GM23248 (cell line): ENCODE results near the gene HOTAIR. TPM values are rescaled to one million over a fixed set of nuclear protein-coding genes. Genes with fewer than 3 reads are reported as not detected.

Source experiments
- DNase-seq: peaks from one replicate; pipeline ENCODE4 v3.0.0-alpha.2; 2015
- H2AFZ ChIP-seq: fragments of 200-600 bp; sonication (generic); 2 replicates; pipeline ENCODE4 v1.6.1; 2016; ENCODE audit warnings: antibody characterized with exemption
- H3F3A ChIP-seq: fragments of 200-600 bp; sonication (generic); 2 replicates; pipeline ENCODE4 v1.6.1; 2016; ENCODE audit warnings: mild to moderate bottlenecking, antibody characterized with exemption, mixed run types; ENCODE audit not compliant: insufficient read depth
- H3K27ac ChIP-seq: fragments of 200-600 bp; sonication (generic); 2 replicates; pipeline ENCODE4 v1.5.1; 2016; ENCODE audit warnings: mild to moderate bottlenecking
- H3K27me3 ChIP-seq: fragments of 200-600 bp; sonication (generic); replicated peaks from 2 replicates; pipeline ENCODE4 v1.6.1; 2016; ENCODE audit warnings: mild to moderate bottlenecking; ENCODE audit not compliant: insufficient read depth
- H3K36me3 ChIP-seq: fragments of 200-600 bp; sonication (generic); 2 replicates; pipeline ENCODE4 v1.6.1; 2016; ENCODE audit warnings: low read depth, mild to moderate bottlenecking
- H3K4me1 ChIP-seq: fragments of 200-600 bp; sonication (generic); 2 replicates; pipeline ENCODE4 v1.6.1; 2016; ENCODE audit warnings: mild to moderate bottlenecking; ENCODE audit not compliant: insufficient read depth
- H3K4me2 ChIP-seq: fragments of 200-600 bp; sonication (generic); one replicate; pipeline ENCODE4 v1.6.1; 2016; ENCODE audit warnings: mild to moderate bottlenecking; ENCODE audit not compliant: unreplicated experiment
- H3K4me3 ChIP-seq: fragments of 200-600 bp; sonication (generic); 2 replicates; pipeline ENCODE4 v1.5.1; 2016; ENCODE audit warnings: mild to moderate bottlenecking
- H3K79me2 ChIP-seq: fragments of 200-600 bp; sonication (generic); 2 replicates; pipeline ENCODE4 v1.6.1; 2016; ENCODE audit warnings: mild to moderate bottlenecking; ENCODE audit not compliant: insufficient read depth
- H3K9ac ChIP-seq: fragments of 200-600 bp; sonication (generic); 2 replicates; pipeline ENCODE4 v1.6.1; 2016; ENCODE audit warnings: mild to moderate bottlenecking
- H3K9me2 ChIP-seq: fragments of 200-600 bp; sonication (generic); 2 replicates; pipeline ENCODE4 v1.6.1; 2016; ENCODE audit warnings: mixed run types, mild to moderate bottlenecking, moderate library complexity; ENCODE audit not compliant: insufficient read depth
- H3K9me3 ChIP-seq: fragments of 200-600 bp; sonication (generic); one replicate; pipeline ENCODE4 v1.6.1; 2017; ENCODE audit warnings: low read depth
- H4K20me1 ChIP-seq: fragments of 200-600 bp; sonication (generic); 2 replicates; pipeline ENCODE4 v1.6.0; 2016; ENCODE audit not compliant: insufficient read depth
- EZH2 ChIP-seq: fragments of 200-600 bp; sonication (generic); IDR thresholded peaks from 2 replicates; pipeline ENCODE4 v1.6.1; 2018; ENCODE audit warnings: antibody characterized with exemption, mild to moderate bottlenecking; ENCODE audit not compliant: insufficient read depth, poor library complexity, severe bottlenecking
- EZH2phosphoT487 ChIP-seq: fragments of 200-600 bp; sonication (generic); IDR thresholded peaks from 2 replicates; pipeline ENCODE4 v1.6.1; 2018; ENCODE audit warnings: antibody characterized with exemption, moderate library complexity, mild to moderate bottlenecking, low read depth; ENCODE audit not compliant: insufficient read depth
- WGBS, 2 experiments: methylation state at CpG; one replicate each; pipeline ENCODE4 v1.1.6; 2015 to 2017; ENCODE audit warnings: low lambda C conversion rate in 2 of 2, low coverage in 1 of 2; ENCODE audit errors: missing lambda C conversion rate in 2 of 2; 5-methylcytosine and 5-hydroxymethylcytosine counted together
- in situ Hi-C: fragments of 300-500 bp; cut with MboI; formaldehyde crosslinking; loops from 2 replicates; pipeline ENCODE4 v1.15.0; 2020
- polyA plus RNA-seq: library from polyadenylated mRNA; unstranded; fragments of >200 nt; fragmentation: Nextera tagmentation; extraction: Ambion mirVana; gene quantifications from 2 replicates; pipeline ENCODE4 v1.2.1, GENCODE V29; 2016
- total RNA-seq: library from RNA; depleted of rRNA; stranded (reverse); fragments of >200 nt; shearing (Covaris generic); gene quantifications from 2 replicates; pipeline ENCODE4 v1.2.3, GENCODE V29; 2014

Gene HOTAIR
- total and polyA plus RNA-seq, 2 experiments from 2014 or later = not detected

DNA sequence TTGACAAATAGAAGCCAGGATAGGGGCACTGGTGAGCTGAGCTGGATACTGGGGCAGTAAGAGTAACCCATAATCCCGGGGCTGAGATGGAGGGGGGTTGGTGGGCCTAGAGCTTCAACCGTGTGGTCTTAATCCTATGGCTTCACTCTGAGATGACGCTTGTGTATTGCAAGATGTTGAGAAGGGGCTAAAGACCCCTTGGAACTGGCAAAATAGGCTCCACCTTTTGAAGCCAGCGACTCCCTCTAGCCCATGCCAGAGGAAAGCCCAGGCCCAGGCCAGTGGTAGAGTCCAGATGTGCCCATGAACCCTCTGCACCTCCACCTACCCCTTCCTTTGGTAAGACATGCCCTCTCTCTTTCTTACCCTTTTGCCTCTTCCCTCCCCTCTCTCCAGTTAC, 15.4 kb downstream of the HOTAIR start:
- TF ChIP-seq EZH2 (no peak), EZH2phosphoT487 (no peak)

DNA sequence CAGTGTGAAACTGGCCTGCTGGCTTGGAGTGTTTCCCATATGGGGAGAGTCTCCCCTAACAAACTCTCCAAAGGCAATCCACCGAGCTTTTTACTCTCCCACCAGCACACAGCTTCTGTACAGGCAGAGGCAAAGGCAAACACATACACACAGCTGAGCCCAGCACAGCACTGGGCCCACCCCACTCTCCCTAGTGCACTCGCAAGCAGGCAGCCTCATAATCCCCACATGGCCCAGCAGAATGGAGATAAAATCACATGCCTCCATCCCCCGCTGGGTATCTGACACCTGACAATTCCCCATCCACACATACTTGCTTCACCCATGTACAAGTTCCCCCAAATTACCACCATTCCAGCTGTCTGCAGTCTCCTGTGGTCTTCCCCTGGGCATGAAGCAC, 16.6 kb downstream of the HOTAIR start:
- no peaks in the 10 kb centered on the region for H3K9me3 ChIP-seq
- TF ChIP-seq EZH2 (no peak), EZH2phosphoT487 (no peak)
- no peaks in the 10 kb centered on the region for H3K79me2 ChIP-seq
- H4K20me1 ChIP-seq = no peaks in the 10 kb centered on the region
- in situ Hi-C loops = no loop called here
- H3F3A ChIP-seq = no peaks in the 10 kb centered on the region
- no peak overlapping the region for H3K4me3 ChIP-seq
- WGBS, 2 experiments = 30 to 36% methylated on average over 3 of the region's 3 CpGs
- no peak overlapping the region for H3K4me2 ChIP-seq
- H3K36me3 ChIP-seq = no peaks in the 10 kb centered on the region
- DNase-seq = no peak
- no peaks in the 10 kb centered on the region for H3K9me2 ChIP-seq
- H3K27ac ChIP-seq = no peak overlapping the region
- no peak overlapping the region for H2AFZ ChIP-seq
- no peak overlapping the region for H3K9ac ChIP-seq
- H3K27me3 ChIP-seq = peaks cover 100% of the 10 kb centered on the region
- no peaks in the 10 kb centered on the region for H3K4me1 ChIP-seq

More for the DNA sequence above, 15.4 kb downstream of the HOTAIR start:
- Histone ChIP-seq H3K9me3 (no peaks in the 10 kb centered on the region), H3K9me2 (no peaks in the 10 kb centered on the region), H3K27me3 (peaks cover 100% of the 10 kb centered on the region), H3K79me2 (no peaks in the 10 kb centered on the region), H3F3A (no peaks in the 10 kb centered on the region), H3K4me2 (no peak overlapping the region), H3K4me3 (no peak overlapping the region), H3K4me1 (no peaks in the 10 kb centered on the region), H3K9ac (no peak overlapping the region), H4K20me1 (no peaks in the 10 kb centered on the region), H2AFZ (no peak overlapping the region), H3K27ac (no peak overlapping the region), H3K36me3 (no peaks in the 10 kb centered on the region)
- DNase-seq = no peak
- 12 to 14% methylated on average over 4 of the region's 4 CpGs for WGBS, 2 experiments
- in situ Hi-C loops = no loop called here

DNA sequence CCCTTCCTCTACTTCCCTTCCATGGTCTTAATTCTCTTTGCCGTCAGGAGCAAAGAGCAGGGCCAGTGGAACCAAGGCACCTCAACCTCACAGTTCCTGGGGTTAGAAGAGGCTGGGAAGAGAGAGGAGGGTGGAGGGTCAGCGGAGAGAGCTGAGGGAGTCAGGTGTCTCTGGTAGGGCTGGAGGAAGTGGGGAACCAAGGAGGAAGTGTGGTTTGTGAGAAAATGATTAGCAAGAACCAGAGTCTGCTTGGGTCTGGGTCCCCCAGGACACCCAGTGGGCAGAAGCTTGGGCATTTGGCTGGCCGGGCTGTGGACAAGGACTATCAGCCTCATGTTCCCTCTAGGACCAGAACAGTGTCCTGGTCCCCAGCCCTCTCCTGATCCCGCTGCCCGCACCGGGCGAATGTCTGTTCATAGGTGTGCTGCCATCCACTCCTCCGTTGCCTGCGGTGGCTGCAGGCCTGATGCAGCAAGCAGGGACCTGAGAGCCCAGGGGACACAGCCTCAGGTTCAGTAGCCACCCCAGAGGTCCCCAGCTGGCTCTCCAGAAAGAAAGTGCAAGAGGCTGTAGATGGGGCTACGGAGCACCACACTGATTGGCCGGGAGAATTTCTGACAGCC, 17.7 kb downstream of the HOTAIR start:
- TF ChIP-seq EZH2 (peak; percentile 21), EZH2phosphoT487 (no peak)
- Histone ChIP-seq H3K4me2 (no peak overlapping the region), H3K4me1 (no peaks in the 10 kb centered on the region), H3K9ac (no peak overlapping the region), H3K9me2 (no peaks in the 10 kb centered on the region), H3K27ac (no peak overlapping the region), H3K4me3 (no peak overlapping the region), H3K36me3 (no peaks in the 10 kb centered on the region), H4K20me1 (no peaks in the 10 kb centered on the region), H3K79me2 (no peaks in the 10 kb centered on the region), H3F3A (no peaks in the 10 kb centered on the region), H3K9me3 (no peaks in the 10 kb centered on the region), H3K27me3 (peaks cover 100% of the 10 kb centered on the region), H2AFZ (no peak overlapping the region)
- 3 to 10% methylated on average over 9 to 11 of the region's 11 CpGs for whole genome bisulfite sequencing, 2 experiments
- DNase-seq = no peak
- in situ Hi-C loops = no loop called here

GRCh38 chr12:53956251-53956887, 18.4 kb downstream of the HOTAIR start:
- no peaks in the 10 kb centered on the region for H3K9me3 ChIP-seq
- no peak; the same call in 1 of the 2 replicates for TF ChIP-seq EZH2phosphoT487
- no peak for TF ChIP-seq EZH2
- no peak for DNase-seq
- in situ Hi-C loops = no loop called here
- H3K79me2 ChIP-seq = no peaks in the 10 kb centered on the region
- no peaks in the 10 kb centered on the region for H3K36me3 ChIP-seq
- no peaks in the 10 kb centered on the region for H3K9me2 ChIP-seq
- H3F3A ChIP-seq = no peaks in the 10 kb centered on the region
- no peak overlapping the region for H3K9ac ChIP-seq
- H3K27me3 ChIP-seq = peaks cover 100% of the 10 kb centered on the region
- H3K27ac ChIP-seq = no peak overlapping the region
- H4K20me1 ChIP-seq = no peaks in the 10 kb centered on the region
- no peak overlapping the region for H3K4me2 ChIP-seq
- H2AFZ ChIP-seq = no peak overlapping the region
- no peak overlapping the region for H3K4me3 ChIP-seq
- H3K4me1 ChIP-seq = no peaks in the 10 kb centered on the region
- WGBS, 2 experiments = 8 to 11% methylated on average over 25 of the region's 25 CpGs
